ENCODE results near the gene FBLN1. TPM values are rescaled to one million over a fixed set of nuclear protein-coding genes. Genes with fewer than 3 reads are reported as not detected.

The FBLN1 gene
- total RNA-seq, 1 donor from 2014 or later, result 7.4 TPM

- no peak for DNase-seq (ENCODE audit: extremely low read depth, low read depth, low spot score)
These were observed 550 bp downstream of the FBLN1 start for GRCh38 chr22:45503050-45503815.

- DNase-seq (ENCODE audit: extremely low read depth, low read depth, low spot score), result no peak
These were observed 1.2 kb downstream of the FBLN1 start for GRCh38 chr22:45503816-45504372.

GRCh38 chr22:45504373-45505341 is 2.0 kb downstream of the FBLN1 start:
- no peak for DNase-seq (ENCODE audit: extremely low read depth, low read depth, low spot score)

- DNase-seq (ENCODE audit: extremely low read depth, low read depth, low spot score), result no peak
These were observed 3.5 kb downstream of the FBLN1 start for GRCh38 chr22:45505991-45506747.

- DNase-seq (ENCODE audit: extremely low read depth, low read depth, low spot score), result no peak
These were observed 4.2 kb downstream of the FBLN1 start for GRCh38 chr22:45506816-45507360.

GRCh38 chr22:45507798-45508197 is 5.1 kb downstream of the FBLN1 start:
- no peak for DNase-seq (ENCODE audit: extremely low read depth, low read depth, low spot score)

GRCh38 chr22:45508814-45509213 is 6.1 kb downstream of the FBLN1 start:
- DNase-seq (ENCODE audit: extremely low read depth, low read depth, low spot score), result no peak

GRCh38 chr22:45510376-45511232 is 7.9 kb downstream of the FBLN1 start:
- DNase-seq (ENCODE audit: extremely low read depth, low read depth, low spot score), result no peak

- no peak for DNase-seq (ENCODE audit: extremely low read depth, low read depth, low spot score)
These were observed 9.2 kb downstream of the FBLN1 start for GRCh38 chr22:45511847-45512261.

- no peak for DNase-seq (ENCODE audit: extremely low read depth, low read depth, low spot score)
These were observed 9.7 kb downstream of the FBLN1 start for GRCh38 chr22:45512363-45512762.

- no peak for DNase-seq (ENCODE audit: extremely low read depth, low read depth, low spot score)
These were observed 13.0 kb downstream of the FBLN1 start for GRCh38 chr22:45515676-45516075.

GRCh38 chr22:45516163-45516562 is 13.5 kb downstream of the FBLN1 start:
- no peak for DNase-seq (ENCODE audit: extremely low read depth, low read depth, low spot score)

GRCh38 chr22:45516923-45517675 is 14.4 kb downstream of the FBLN1 start:
- no peak for DNase-seq (ENCODE audit: extremely low read depth, low read depth, low spot score)

- DNase-seq (ENCODE audit: extremely low read depth, low read depth, low spot score), result no peak
These were observed 15.5 kb downstream of the FBLN1 start for GRCh38 chr22:45518136-45518535.

GRCh38 chr22:45518580-45518991 is 15.9 kb downstream of the FBLN1 start:
- DNase-seq (ENCODE audit: extremely low read depth, low read depth, low spot score), result no peak

GRCh38 chr22:45521178-45521577 is 18.5 kb downstream of the FBLN1 start:
- DNase-seq (ENCODE audit: extremely low read depth, low read depth, low spot score), result no peak

- no peak for DNase-seq (ENCODE audit: extremely low read depth, low read depth, low spot score)
These were observed 19.8 kb downstream of the FBLN1 start for GRCh38 chr22:45522462-45522861.

- no peak for DNase-seq (ENCODE audit: extremely low read depth, low read depth, low spot score)
These were observed 21.5 kb downstream of the FBLN1 start for GRCh38 chr22:45524157-45524556.

- no peak for DNase-seq (ENCODE audit: extremely low read depth, low read depth, low spot score)
These were observed 22.3 kb downstream of the FBLN1 start for GRCh38 chr22:45524966-45525365.

All from glomerular endothelial cell (primary cell).